HepG2 (cell line): ENCODE results near the gene ZNF771. TPM values are rescaled to one million over a fixed set of nuclear protein-coding genes. Genes with fewer than 3 reads are reported as not detected.

Source experiments
- ATAD3A ChIP-seq: sonication (generic); formaldehyde crosslinking; IDR thresholded peaks from 2 replicates; pipeline ENCODE4 v1.4.0; 2020; ENCODE audit warnings: missing genetic modification reagents
- CAMTA2 ChIP-seq: sonication (generic); formaldehyde crosslinking; IDR thresholded peaks from 2 replicates; pipeline ENCODE4 v1.4.0; 2020; ENCODE audit warnings: mild to moderate bottlenecking, missing genetic modification reagents, borderline replicate concordance
- DZIP1 ChIP-seq: sonication (generic); formaldehyde crosslinking; IDR thresholded peaks from 2 replicates; pipeline ENCODE4 v1.5.0; 2020; ENCODE audit warnings: mild to moderate bottlenecking, missing genetic modification reagents
- EED ChIP-seq: sonication (generic); formaldehyde crosslinking; IDR thresholded peaks from 2 replicates; pipeline ENCODE4 v1.5.0; 2020; ENCODE audit warnings: mild to moderate bottlenecking, missing genetic modification reagents
- HDAC1 ChIP-seq: sonication (generic); formaldehyde crosslinking; IDR thresholded peaks from 2 replicates; pipeline ENCODE4 v1.5.1; 2020; ENCODE audit warnings: mild to moderate bottlenecking, missing genetic modification reagents
- KLF12 ChIP-seq: sonication (generic); formaldehyde crosslinking; IDR thresholded peaks from 2 replicates; pipeline ENCODE4 v1.4.0; 2020; ENCODE audit warnings: missing genetic modification reagents, borderline replicate concordance
- KLF16 ChIP-seq, 2 experiments: sonication (generic) in 1 of 2; formaldehyde crosslinking in 1 of 2; IDR thresholded peaks; 2 replicates each; pipeline versions ENCODE4 v1.6.1 to v1.8.0; 2016 to 2023; ENCODE audit warnings: missing genetic modification reagents in 2 of 2, missing compliant biosample characterization in 1 of 2
- MEF2D ChIP-seq: sonication (generic); formaldehyde crosslinking; IDR thresholded peaks from 2 replicates; pipeline ENCODE4 v1.5.1; 2020; ENCODE audit warnings: mild to moderate bottlenecking, missing genetic modification reagents
- MZF1 ChIP-seq: sonication (generic); formaldehyde crosslinking; IDR thresholded peaks from 2 replicates; pipeline ENCODE4 v1.8.1; 2023; ENCODE audit warnings: mild to moderate bottlenecking, missing genetic modification reagents, borderline replicate concordance
- POGZ ChIP-seq: sonication (generic); formaldehyde crosslinking; IDR thresholded peaks from 2 replicates; pipeline ENCODE4 v1.4.0; 2020; ENCODE audit warnings: mild to moderate bottlenecking, missing genetic modification reagents
- RAD51 ChIP-seq: fragments of 450-650 bp; IDR thresholded peaks from 2 replicates; pipeline ENCODE4 v1.6.1; 2016; ENCODE audit warnings: borderline replicate concordance
- RFXAP ChIP-seq: sonication (generic); formaldehyde crosslinking; IDR thresholded peaks from 2 replicates; pipeline ENCODE4 v1.4.0; 2020; ENCODE audit warnings: missing genetic modification reagents, borderline replicate concordance
- ZBTB37 ChIP-seq: sonication (generic); formaldehyde crosslinking; IDR thresholded peaks from 2 replicates; pipeline ENCODE4 v1.4.0; 2020; ENCODE audit warnings: mild to moderate bottlenecking, missing genetic modification reagents
- ZNF280D ChIP-seq: sonication (generic); formaldehyde crosslinking; IDR thresholded peaks from 2 replicates; pipeline ENCODE4 v1.5.1; 2020; ENCODE audit warnings: mild to moderate bottlenecking, missing genetic modification reagents
- ZNF343 ChIP-seq: sonication (generic); formaldehyde crosslinking; IDR thresholded peaks from 2 replicates; pipeline ENCODE4 v1.4.0; 2020; ENCODE audit warnings: mild to moderate bottlenecking, missing genetic modification reagents
- ZNF558 ChIP-seq: sonication (generic); formaldehyde crosslinking; IDR thresholded peaks from 2 replicates; pipeline ENCODE4 v1.9.0; 2022; ENCODE audit warnings: mild to moderate bottlenecking, missing genetic modification reagents, borderline replicate concordance
- ZNF572 ChIP-seq: sonication (generic); formaldehyde crosslinking; IDR thresholded peaks from 2 replicates; pipeline ENCODE4 v1.5.1; 2020; ENCODE audit warnings: mild to moderate bottlenecking, missing genetic modification reagents
- ZNF597 ChIP-seq: sonication (generic); formaldehyde crosslinking; IDR thresholded peaks from 2 replicates; pipeline ENCODE4 v1.5.0; 2020; ENCODE audit warnings: missing genetic modification reagents
- ZNF614 ChIP-seq: IDR thresholded peaks from 2 replicates; pipeline ENCODE4 v1.6.1; 2018; ENCODE audit warnings: missing biosample characterization, missing genetic modification reagents, inconsistent platforms, borderline replicate concordance
- ZNF660 ChIP-seq: sonication (generic); formaldehyde crosslinking; IDR thresholded peaks from 2 replicates; pipeline ENCODE4 v1.5.1; 2020; ENCODE audit warnings: mild to moderate bottlenecking, low read depth, missing genetic modification reagents, borderline replicate concordance
- polyA plus RNA-seq, 8 experiments: library from polyadenylated mRNA; depleted of rRNA in 3 of 8; stranded (reverse) in 7 of 8; unstranded in 1 of 8; fragments of >200 nt; fragmentation: Illumina TruSeq in 4 of 8; extraction: Trizol in 4 of 8; gene quantifications; 2 replicates each; pipeline versions ENCODE4 v1.2.1 to v1.2.3, GENCODE V29; 2011 to 2016; ENCODE audit warnings: low read depth in 4 of 8, missing spikeins in 1 of 8, mixed read lengths in 1 of 8; ENCODE audit not compliant: insufficient read depth in 1 of 8
- total RNA-seq, 5 experiments: library from RNA; depleted of rRNA; stranded (reverse); fragments of >200 nt; fragmentation: Illumina TruSeq; extraction: Trizol; gene quantifications; 2 replicates each; pipeline ENCODE4 v1.2.3, GENCODE V29; 2016; ENCODE audit warnings: low read depth in 1 of 5

Gene ZNF771
- total and polyA plus RNA-seq, 2 of the 13 experiments (the other 11 are each of a cell fraction or from before 2014, with no cell fraction given): 5.0 to 11.8 TPM

GRCh38 chr16:30445408-30446202 lies 38.2 kb downstream of the ZNF771 start, which contains the start of gene SEPHS2 (continued):
- peak; percentile 87 for TF ChIP-seq HDAC1 (CRISPR knock-in tag)
- TF ChIP-seq DZIP1 (CRISPR knock-in tag): peak; percentile 46; the same call in 1 of the 2 replicates
- TF ChIP-seq ZNF660 (CRISPR knock-in tag): 0 out of 2 replicates have a peak, but pooled peaks have one; percentile 40
- no peak for TF ChIP-seq ATAD3A (CRISPR knock-in tag)
- TF ChIP-seq POGZ: peak; percentile 47; the same call in 1 of the 2 replicates
- no peak for TF ChIP-seq KLF12 (CRISPR knock-in tag)
- TF ChIP-seq ZNF572 (CRISPR knock-in tag): no peak; the same call in 1 of the 2 replicates
- no peak for TF ChIP-seq ZBTB37 (CRISPR knock-in tag)
- TF ChIP-seq ZNF280D (CRISPR knock-in tag): peak; percentile 59; the same call in 1 of the 2 replicates
- peak; percentile 72; the same call in 1 of the 2 replicates for TF ChIP-seq RAD51
- TF ChIP-seq CAMTA2 (CRISPR knock-in tag): 0 out of 2 replicates have a peak, but pooled peaks have one; percentile 78
- TF ChIP-seq ZNF614: 0 out of 2 replicates have a peak, but pooled peaks have one; percentile 18
- TF ChIP-seq EED (CRISPR knock-in tag): peak; percentile 49; the same call in 1 of the 2 replicates
- no peak for TF ChIP-seq ZNF558 (CRISPR knock-in tag)
- TF ChIP-seq ZNF343: no peak
- no peak; the same call in 1 of the 2 replicates for TF ChIP-seq RFXAP (CRISPR knock-in tag)
- TF ChIP-seq MEF2D (CRISPR knock-in tag): peak; percentile 84; the same call in 1 of the 2 replicates
- no peak for TF ChIP-seq MZF1
- TF ChIP-seq ZNF597: no peak
- TF ChIP-seq KLF16 (CRISPR knock-in tag; IDR thresholded peaks at IDR 0.05): peak; percentile 34 to 90; a peak in 2 of 4 replicates
